ENCODE data around the gene CPB1.

Gene CPB1

DNA sequence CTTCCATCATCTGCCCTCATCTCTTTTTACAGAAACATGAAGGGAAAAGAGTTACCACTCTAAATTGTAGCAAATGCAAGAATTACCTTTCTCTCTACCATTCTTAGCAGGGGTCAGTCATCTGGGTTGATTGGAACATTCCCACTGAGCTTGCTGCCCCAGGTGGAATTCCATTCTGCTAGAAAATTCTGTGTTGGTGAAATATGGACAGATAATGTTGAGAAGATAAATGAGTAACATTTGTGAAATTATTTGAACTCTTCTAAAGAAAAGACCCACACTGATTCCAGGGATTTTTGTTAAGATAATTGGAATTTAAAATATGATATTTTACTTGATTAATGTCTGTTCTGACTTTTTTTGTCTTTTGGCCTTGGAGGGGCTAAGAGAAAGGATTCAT lies 26.4 kb downstream of the CPB1 start:
- no peak overlapping the region for H3K27ac ChIP-seq
- TF ChIP-seq, protein P1, sequence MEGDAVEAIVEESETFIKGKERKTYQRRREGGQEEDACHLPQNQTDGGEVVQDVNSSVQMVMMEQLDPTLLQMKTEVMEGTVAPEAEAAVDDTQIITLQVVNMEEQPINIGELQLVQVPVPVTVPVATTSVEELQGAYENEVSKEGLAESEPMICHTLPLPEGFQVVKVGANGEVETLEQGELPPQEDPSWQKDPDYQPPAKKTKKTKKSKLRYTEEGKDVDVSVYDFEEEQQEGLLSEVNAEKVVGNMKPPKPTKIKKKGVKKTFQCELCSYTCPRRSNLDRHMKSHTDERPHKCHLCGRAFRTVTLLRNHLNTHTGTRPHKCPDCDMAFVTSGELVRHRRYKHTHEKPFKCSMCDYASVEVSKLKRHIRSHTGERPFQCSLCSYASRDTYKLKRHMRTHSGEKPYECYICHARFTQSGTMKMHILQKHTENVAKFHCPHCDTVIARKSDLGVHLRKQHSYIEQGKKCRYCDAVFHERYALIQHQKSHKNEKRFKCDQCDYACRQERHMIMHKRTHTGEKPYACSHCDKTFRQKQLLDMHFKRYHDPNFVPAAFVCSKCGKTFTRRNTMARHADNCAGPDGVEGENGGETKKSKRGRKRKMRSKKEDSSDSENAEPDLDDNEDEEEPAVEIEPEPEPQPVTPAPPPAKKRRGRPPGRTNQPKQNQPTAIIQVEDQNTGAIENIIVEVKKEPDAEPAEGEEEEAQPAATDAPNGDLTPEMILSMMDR (IDR thresholded peaks at IDR 0.05) = no peak
- TF ChIP-seq ZFX (IDR thresholded peaks at IDR 0.05; ENCODE audit: borderline replicate concordance) = no peak

DNA sequence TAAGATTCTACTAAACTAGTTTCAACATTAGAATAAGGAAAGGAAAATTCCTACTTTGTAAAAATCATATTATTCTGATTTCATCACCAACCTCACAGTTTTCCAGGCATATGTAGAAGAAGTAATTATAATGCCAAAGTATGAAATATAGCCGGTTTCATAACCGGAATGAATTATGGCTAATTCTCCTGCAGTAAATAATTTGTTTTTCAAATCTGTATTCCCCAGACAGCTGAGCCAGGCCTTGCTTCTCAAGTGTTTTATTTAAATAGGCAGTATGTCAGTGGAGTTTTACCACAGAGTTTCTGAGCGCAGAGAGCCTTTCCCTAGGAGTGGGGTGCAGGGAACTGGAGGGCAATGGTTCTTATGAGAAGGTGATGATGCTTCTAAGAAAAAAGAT lies 28.8 kb downstream of the CPB1 start:
- H3K27ac ChIP-seq = no peak overlapping the region
- TF ChIP-seq, protein P1 (IDR thresholded peaks at IDR 0.05) = no peak
- TF ChIP-seq ZFX (IDR thresholded peaks at IDR 0.05; ENCODE audit: borderline replicate concordance) = no peak

DNA sequence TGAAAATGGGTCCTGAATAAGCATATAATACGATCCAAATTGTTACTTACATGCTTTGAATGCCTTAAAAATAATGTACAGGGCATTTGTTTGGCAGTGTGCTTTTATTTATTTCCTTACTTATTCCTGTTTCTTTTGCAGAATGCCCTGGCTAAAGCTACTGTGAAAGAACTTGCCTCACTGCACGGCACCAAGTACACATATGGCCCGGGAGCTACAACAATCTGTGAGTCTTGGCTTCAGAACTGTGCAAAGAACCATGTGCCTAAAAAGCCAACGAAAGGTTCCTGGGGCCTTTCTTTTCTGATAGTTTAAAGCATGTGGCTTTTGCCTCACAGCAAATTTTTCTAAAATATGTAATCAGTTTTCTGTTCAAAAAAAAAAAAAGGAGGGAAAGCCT lies 29.7 kb downstream of the CPB1 start:
- TF ChIP-seq ZFX (IDR thresholded peaks at IDR 0.05; ENCODE audit: borderline replicate concordance) = no peak
- TF ChIP-seq, protein P1 (IDR thresholded peaks at IDR 0.05) = no peak

DNA sequence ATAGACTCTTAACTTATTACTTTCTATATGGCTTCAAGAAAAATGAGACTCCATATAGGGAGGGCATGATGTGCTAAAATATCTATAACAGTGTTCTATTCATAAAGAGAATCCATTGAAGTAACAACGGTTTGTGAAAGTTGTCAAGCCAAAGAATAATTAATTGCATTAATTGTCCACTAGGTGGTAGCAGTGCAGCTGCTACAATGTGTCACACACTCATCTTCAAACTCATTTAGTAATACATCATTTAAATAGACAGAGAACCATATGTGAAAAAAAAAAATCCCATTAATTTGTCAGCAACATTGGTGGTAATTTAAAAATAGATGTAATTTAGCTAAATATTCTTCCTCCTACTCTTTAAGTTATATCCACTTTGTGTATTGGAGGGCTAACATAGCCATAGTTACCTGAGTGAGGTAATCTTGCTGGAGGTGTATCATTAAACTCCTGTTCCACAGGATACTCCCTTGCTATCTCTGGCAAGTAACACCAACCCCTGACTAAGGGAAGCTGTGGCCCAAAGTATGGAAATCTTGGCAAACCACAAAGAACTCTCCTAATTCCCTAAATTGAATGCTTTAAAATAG lies 33.8 kb downstream of the CPB1 start:
- no peak for TF ChIP-seq ZFX (IDR thresholded peaks at IDR 0.05; ENCODE audit: borderline replicate concordance)
- TF ChIP-seq, protein P1 (IDR thresholded peaks at IDR 0.05) = peak; percentile 93
- H3K27ac ChIP-seq = no peak overlapping the region

More for the DNA sequence above, 29.7 kb downstream of the CPB1 start:
- no peak overlapping the region for H3K27ac ChIP-seq

DNA sequence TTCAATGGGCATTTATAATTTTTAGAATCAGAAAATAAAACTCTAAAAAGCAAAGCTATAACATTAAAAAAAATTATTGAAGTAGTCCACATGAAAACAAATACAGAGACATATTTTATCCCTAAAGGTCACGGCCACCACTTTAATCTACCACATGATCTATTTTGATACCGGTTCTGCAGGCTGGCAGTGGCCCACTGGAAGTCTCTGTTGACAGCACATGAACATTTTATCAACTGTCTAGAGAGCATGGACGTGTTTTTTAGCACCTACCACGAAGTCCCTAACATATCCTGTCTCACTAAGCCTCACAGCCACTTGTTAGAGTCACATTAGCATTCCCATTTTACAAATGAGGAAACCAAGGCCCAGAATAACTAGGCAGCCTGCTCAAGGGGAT lies 35.7 kb downstream of the CPB1 start:
- H3K27ac ChIP-seq = no peak overlapping the region
- TF ChIP-seq, protein P1 (IDR thresholded peaks at IDR 0.05) = no peak
- TF ChIP-seq ZFX (IDR thresholded peaks at IDR 0.05; ENCODE audit: borderline replicate concordance) = no peak

DNA sequence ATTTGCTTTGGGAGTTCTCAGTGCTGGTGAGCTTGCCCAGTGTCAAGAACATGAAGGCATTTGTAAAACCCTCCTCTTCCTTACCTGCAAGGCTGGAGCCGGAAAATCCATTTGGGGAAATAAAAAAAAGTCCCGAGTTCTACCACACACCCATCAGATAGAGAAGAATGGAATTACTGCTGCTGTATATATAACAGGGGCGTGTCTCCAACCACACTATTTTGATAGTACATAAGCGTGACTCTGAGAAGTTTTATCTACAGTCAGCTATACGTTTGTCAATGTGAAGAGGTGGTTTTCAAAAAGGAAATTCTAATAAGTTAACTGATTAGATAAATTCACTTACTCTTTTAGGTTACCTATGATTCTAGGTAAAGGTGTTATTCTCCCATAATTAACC lies 36.2 kb downstream of the CPB1 start:
- H3K27ac ChIP-seq = no peak overlapping the region
- TF ChIP-seq ZFX (IDR thresholded peaks at IDR 0.05; ENCODE audit: borderline replicate concordance) = no peak
- TF ChIP-seq, protein P1 (IDR thresholded peaks at IDR 0.05) = no peak

DNA sequence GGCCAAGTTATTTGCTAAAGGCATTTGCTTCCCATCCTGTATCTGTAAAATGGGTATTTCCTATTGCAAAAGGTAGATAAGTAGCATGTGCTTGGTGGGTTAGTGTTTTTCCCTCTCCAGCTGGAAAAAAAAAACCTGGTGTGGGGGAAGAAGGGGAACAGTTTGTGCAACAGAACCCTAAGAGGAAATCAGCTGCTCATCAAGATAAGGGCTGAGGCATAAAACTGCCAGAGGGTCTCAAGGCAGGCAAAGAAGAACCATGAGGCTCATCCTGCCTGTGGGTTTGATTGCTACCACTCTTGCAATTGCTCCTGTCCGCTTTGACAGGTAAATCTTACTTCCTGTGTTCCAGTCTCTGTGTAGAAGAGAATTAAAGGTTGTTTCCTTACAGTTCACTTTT lies 37.4 kb downstream of the CPB1 start, which contains the start of gene CPA3:
Gene CPA3 (plus strand): TSS at position 248 of the 400 bp plus-strand sequence. CDS start 12 bp downstream, at position 260.
- TF ChIP-seq, protein P1 (IDR thresholded peaks at IDR 0.05) = no peak
- TF ChIP-seq ZFX (IDR thresholded peaks at IDR 0.05; ENCODE audit: borderline replicate concordance) = no peak
- H3K27ac ChIP-seq = no peak within 1 kb of the TSS
